ENCODE measurements around the gene RGS6.

The RGS6 gene

GRCh38 chr14:72126091-72126490 is 193.9 kb downstream of the RGS6 start:
- no peak for TF ChIP-seq CTCF (IDR thresholded peaks at IDR 0.05)

GRCh38 chr14:72126561-72126960 is 194.3 kb downstream of the RGS6 start:
- no peak for TF ChIP-seq CTCF (IDR thresholded peaks at IDR 0.05)

GRCh38 chr14:72128629-72129028 is 196.4 kb downstream of the RGS6 start:
- no peak for TF ChIP-seq CTCF (IDR thresholded peaks at IDR 0.05)

GRCh38 chr14:72129291-72129690 is 197.1 kb downstream of the RGS6 start:
- TF ChIP-seq CTCF (IDR thresholded peaks at IDR 0.05): no peak

GRCh38 chr14:72141084-72141483 is 208.9 kb downstream of the RGS6 start:
- no peak for TF ChIP-seq CTCF (IDR thresholded peaks at IDR 0.05)

- no peak for TF ChIP-seq CTCF (IDR thresholded peaks at IDR 0.05)
These were observed 210.1 kb downstream of the RGS6 start for GRCh38 chr14:72142328-72142727.

- TF ChIP-seq CTCF (IDR thresholded peaks at IDR 0.05): no peak
These were observed 214.0 kb downstream of the RGS6 start for GRCh38 chr14:72146241-72146640.

- TF ChIP-seq CTCF (IDR thresholded peaks at IDR 0.05): no peak
These were observed 222.6 kb downstream of the RGS6 start for GRCh38 chr14:72154645-72155378.

Measured in LNCAP (cell line).